HG03103 (cell line): Measurements from ENCODE around the gene SIDT2.
"Not testable (repeated sequence)": the region's sequence is repeated elsewhere in the genome, so short reads cannot be mapped to it uniquely, and the experiment has no call there.

Experiments used
- ATAC-seq: cut with Tn5 transposase; IDR thresholded peaks from one replicate; pipeline ENCODE4 v1.9.1; 2021; ENCODE audit warnings: low read depth; ENCODE audit not compliant: unreplicated experiment

SIDT2 gene

DNA sequence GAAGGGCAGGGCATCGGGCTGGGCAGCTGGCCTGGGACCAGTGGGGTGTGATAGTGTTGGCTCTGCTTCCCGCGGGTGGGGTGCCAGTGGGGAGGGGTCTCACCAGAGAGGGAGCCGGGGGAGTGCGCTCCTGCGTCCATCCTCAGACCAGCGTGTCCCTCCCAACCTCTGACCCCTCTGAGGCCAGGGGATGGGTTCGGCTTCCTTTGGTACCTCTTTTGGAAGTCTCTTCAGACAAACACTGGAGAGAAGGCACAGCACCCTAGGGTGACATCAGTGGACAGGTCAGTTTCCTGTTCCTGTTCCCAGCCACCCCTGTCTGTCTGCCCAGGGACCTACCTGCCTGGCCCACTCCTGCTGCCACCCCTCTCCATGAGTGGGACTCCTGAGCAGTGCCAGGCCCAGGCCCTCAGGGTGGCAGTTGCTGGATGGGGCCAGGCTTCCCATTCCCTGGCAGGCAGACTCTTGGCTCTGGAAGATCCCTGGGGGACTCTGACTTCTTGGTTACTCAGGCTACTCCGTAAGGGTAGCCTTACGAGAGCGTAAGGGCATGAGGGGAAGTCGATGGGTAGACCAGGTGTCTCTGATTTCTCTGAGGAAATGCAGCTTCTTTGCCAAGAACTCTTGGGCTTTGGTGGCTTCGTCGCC lies 23.2 kb downstream of the SIDT2 start:
- no peak for ATAC-seq

DNA sequence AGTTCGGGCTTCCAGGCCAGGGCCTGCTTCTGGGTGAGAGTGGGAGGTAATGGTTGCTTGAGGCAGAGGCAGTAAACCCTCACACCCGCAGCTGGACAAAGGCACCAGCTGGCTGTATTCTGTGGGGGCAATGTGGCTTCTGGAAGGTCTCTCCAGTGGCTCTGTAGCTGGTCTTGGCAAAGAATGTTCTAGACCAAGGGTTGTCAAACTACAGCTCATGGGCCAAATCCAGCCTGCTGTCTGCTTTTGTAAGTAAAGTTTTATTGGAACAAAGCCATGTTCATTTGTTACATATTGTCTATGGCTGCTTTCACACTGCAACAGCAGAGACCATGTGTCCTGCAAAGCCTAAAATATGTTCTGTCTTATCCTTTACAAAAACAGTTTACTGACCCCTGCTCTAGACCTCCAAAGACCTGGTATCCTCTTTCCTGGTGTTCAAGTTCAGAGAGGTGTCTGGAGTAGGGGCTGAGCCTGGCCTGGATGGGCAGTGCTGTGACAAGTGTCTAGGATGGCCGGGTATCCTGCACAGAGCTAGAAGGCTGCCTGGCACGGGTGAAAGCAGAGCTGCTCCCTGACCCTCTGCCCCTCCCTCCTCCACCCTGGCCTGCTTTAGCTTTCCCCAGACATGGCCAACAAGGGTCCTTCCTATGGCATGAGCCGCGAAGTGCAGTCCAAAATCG lies 24.0 kb downstream of the SIDT2 start:
- ATAC-seq, result no peak

DNA sequence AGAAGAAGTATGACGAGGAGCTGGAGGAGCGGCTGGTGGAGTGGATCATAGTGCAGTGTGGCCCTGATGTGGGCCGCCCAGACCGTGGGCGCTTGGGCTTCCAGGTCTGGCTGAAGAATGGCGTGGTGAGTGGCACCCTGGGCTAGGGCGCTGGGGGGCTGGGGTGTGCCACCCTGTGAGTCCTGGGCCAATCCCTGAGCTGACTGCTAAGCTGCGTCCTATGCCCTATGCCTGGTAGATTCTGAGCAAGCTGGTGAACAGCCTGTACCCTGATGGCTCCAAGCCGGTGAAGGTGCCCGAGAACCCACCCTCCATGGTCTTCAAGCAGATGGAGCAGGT lies 24.5 kb downstream of the SIDT2 start:
- no peak for ATAC-seq

DNA sequence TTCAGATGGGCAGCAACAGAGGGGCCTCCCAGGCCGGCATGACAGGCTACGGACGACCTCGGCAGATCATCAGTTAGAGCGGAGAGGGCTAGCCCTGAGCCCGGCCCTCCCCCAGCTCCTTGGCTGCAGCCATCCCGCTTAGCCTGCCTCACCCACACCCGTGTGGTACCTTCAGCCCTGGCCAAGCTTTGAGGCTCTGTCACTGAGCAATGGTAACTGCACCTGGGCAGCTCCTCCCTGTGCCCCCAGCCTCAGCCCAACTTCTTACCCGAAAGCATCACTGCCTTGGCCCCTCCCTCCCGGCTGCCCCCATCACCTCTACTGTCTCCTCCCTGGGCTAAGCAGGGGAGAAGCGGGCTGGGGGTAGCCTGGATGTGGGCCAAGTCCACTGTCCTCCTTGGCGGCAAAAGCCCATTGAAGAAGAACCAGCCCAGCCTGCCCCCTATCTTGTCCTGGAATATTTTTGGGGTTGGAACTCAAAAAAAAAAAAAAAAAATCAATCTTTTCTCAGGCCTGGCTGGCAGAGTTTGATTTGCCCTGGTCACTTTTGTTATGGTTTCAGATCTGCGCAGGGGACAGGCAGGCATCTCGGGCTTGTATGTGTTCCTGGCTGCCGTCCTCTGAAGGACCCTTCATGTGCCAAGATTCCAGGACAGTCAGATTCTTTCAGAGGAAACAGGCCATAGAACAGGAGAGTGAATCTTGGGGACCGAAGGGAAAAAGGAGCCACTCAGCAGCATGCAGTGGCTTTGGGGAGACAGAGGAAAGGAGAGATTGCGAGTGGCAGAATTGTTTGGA lies 25.9 kb downstream of the SIDT2 start:
- no peak for ATAC-seq

DNA sequence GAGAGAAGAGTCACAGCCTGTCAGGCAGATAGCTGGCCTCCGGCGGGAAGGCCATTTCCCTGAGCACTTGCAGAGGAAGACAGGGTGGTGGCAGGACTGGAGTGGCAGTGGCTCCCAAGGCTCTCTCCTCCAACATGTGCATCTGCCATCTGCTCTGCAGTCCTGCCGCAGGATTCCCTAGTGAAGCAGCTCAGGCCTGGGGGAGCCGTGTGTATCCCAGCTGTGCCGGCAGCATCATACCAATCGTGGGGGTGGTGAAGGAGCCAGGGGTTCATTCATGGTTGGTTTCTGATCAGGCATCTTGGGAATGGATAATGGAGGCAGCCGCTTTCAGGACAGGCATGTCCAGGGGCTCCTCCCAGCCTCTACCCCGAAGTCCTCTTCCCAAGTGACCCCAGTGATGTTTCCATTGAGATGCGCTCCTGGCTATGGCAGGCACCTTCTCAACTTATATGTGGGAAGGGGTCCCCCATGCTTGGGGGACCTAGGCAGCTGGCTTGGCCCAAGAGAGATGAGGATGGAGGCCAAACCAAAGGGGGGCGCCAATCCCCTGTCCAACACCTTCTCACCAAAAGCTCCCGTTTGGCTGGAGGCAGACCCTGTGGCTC lies 26.8 kb downstream of the SIDT2 start:
- ATAC-seq, result no peak

DNA sequence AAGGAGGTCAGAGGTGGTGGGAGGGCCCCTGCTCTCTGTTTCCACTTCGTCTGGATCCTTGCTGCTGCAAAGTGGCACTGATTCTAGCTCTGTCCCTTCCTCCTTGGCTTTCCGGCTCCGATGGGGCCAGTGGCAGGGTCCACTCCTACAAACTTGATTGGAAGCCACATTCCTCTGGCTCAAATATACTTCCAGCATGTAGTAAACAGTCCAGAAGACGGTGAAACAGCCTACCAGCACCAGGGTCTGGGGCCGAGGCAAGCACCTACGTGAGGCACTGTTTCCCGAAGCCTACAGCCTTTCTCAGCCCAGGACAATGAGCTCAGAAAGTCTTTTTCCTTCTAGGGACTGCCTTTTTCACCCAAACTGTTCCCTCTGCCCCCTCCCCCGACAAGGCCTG lies 27.6 kb downstream of the SIDT2 start:
- not testable (repeated sequence) for ATAC-seq

DNA sequence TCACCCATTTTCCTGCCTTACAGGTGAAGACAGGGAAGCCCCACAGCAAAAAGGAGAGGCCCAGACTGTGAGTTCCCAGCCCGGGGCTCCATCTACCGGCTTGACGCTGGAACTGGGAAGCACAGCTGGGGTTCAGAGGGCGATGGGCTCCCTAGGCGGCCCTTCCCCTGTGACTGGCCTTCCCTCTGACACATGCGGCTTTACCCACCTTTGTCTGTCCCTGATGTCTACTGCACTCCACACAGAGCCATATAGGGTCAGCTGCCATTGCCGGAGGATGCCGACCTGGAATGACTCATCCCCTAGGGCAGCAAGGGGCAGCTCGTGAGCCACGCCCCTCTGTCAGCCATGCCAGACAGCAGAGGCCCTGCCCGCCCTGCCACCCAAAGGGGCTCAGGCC lies 28.3 kb downstream of the SIDT2 start:
- not testable (repeated sequence) for ATAC-seq

DNA sequence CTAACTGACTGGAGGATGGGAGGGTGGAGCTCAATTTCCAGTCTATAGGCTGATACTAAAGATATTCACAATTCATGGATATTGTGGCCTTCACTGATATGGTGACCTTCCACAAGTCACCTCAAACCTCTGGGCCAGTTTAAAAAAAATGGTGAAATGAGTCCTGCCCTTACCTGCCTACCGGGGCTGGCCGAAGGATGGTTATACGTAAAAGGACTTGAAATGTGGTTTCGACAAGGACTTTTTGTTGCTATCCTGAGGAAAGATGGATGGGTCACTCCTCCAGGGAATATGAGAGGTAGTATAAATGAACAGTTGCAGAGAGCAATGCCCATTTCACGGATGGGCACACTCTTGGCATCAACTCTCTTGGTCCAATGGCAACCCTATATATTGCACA lies 28.9 kb downstream of the SIDT2 start:
- not testable (repeated sequence) for ATAC-seq

DNA sequence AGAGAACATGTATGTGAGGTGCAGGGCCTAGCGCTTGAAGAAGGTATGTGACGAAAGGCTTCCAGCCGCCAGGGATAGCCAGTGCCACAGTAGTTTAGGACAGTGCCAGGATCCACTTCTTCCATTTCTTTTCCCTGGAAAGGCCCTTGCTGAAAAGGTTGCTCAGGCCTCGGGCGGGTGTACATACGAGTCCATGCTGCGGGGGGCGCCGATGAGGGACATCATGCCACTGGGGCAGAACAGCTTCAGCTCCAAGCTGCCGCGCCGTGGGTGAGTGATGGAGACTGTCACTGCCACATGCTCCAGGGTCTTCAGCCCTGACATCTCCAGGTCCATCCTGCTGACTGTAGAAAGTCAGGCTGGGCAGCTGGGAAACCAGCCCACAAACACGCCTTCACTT lies 30.2 kb downstream of the SIDT2 start:
- ATAC-seq, result not testable (repeated sequence)

DNA sequence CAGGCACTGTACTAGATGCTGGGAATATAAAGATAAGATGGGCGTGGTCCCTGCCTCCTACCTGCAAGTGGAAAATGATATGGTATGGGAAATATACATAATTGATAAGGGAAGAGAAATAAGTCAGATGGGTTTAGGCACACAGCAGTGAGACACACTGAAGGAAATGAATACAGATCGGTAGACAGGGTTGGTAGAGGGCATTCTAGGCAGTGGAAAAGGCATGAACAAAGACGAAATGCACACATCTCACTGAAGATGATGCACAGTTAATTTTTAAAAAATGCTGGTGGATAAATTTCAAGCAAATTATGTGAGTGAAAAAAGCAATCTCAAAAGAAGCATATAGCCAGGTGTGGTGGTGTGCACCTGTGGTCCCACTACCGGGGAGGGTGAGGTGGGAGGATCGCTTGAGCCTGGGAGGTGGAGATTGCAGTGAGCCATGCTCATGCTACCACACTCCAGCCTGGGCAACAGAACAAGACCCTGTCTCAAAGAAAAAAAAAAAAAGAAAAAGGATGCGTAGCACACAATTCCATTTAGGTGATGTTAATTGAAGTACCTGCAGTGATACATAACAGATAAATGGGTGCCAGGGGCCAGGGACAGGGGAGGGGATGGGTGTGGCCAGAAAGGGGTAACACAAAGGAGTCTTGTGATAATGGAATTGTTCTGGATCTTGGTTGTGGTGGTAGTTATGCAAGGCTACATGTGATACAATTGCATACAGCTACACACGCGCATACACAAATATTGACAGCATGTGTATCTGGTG lies 31.0 kb downstream of the SIDT2 start:
- ATAC-seq, result not testable (repeated sequence)

DNA sequence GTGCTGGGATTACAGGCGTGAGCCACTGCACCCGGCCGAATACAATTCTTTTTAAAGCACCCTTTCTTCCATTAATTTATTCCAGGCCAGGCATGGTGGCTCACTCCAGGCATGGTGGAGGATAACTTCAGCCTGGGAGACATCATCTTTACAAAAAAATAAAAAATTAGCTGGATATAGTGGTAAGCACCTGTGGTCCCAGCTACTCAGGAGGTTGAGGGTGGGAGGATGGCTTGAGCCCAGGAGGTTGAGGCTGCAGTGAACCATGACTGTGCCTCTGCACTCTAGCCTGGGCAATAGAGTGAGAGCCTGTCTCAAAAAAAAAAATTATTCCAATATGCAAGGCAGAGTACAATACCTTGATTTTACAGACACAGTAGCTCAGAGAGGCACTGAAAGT lies 32.1 kb downstream of the SIDT2 start:
- no peak for ATAC-seq

DNA sequence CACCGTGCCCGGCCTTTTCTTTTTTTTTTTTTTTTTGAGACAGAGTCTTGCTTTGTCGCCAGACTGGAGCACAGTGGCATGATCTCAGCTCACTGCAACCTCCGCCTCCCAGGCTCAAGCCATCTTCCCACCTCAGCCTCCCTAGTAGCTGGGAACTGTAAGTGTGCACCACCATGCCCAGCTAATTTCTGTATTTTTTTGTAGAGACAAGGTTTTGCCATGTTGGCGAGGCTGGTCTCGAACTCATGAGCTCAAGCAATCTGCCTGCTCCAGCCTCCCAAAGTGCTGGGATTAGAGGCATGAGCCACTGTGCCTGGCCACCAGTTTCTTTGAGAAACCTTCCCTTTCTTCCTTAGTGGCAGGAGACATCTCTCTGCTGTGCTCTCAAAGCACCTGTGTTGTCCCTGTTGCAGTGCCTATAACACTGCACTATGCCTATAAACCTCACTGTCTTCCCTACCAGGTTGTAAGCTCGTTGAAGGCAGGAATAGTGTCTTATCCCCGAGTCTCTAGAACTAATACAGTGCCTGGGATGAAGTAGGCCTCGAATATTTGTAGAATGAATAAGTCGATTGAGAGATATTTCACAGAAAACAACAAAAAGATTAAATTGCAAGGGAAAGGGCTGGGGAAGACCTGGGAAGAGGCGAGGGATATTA lies 34.3 kb downstream of the SIDT2 start:
- ATAC-seq, result no peak

DNA sequence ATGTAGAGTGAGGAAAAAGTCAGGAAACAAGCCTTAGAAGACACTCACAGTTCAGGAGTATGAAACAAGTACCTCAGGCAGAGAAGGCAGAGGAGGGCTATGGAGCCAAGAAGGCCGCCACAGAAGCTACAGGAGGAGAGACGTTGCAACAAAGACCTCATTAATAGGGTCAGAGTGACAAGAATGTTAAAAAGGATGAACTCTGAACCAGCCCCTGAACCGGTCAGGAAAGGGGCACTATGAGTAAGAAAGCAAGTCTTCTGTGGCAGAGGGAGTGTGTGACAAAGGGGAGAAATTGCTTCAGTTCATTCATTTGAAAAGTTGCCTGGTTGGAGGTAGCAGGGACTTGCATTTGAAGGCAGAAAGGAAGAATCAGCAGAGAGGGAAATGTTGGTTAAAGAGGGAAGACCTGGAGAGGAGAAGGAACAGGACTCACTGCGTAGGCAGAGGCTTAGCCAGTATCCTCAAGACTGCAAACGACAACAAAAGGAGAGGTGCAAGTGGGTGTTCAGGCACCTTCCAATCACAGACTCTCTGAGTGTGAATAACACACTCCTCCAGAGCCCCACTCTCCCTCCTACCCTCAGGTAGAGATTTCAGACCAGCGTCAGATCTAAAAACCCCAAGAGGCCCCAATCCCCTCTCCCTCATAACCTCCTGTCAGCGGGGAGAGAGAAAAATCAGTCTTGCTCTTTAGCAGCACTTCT lies 36.0 kb downstream of the SIDT2 start:
- no peak for ATAC-seq

DNA sequence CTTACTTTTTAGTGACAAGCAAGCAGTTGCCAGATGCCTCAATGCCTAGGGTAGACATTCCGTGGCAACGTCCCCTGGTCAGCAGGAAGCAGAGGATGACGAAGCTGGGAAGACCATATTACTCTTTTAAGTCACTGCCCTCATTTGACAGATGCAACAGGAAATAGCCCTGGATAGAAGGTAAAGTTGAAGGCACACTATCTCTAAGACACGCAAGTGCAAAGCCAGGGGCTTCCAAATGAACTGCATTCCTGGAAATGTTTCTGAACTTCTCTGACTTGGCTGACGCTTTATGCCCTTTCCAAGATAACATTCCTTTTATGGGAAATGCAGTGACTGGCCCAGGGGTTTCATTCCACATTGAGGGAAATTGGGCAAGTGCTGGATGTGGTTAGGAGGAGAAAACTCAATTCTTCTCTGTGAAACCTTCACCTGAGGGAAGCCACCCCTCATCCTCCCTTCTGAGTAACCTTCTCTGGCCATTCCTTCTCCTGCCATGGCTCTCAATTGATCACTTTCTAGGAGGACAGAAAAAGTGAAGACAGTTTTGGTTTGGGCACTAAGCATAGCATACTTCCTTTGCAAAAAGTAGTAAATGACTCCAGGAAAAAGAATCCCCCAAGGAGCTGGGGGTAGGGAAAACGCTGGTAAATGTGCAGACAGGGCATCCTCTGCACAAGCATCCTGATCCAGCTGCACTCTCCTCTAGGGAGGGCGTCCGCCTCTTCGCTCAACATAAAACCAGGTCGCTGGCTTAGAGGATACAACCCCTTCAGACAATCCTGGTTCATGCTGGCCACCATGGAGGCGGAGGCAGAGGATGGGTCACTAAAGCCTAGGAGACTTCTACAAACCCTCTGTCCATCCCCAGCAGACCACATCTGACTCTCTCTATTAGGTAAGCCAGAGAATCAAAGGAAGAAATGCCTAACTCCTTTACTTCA lies 38.9 kb downstream of the SIDT2 start:
- no peak for ATAC-seq

DNA sequence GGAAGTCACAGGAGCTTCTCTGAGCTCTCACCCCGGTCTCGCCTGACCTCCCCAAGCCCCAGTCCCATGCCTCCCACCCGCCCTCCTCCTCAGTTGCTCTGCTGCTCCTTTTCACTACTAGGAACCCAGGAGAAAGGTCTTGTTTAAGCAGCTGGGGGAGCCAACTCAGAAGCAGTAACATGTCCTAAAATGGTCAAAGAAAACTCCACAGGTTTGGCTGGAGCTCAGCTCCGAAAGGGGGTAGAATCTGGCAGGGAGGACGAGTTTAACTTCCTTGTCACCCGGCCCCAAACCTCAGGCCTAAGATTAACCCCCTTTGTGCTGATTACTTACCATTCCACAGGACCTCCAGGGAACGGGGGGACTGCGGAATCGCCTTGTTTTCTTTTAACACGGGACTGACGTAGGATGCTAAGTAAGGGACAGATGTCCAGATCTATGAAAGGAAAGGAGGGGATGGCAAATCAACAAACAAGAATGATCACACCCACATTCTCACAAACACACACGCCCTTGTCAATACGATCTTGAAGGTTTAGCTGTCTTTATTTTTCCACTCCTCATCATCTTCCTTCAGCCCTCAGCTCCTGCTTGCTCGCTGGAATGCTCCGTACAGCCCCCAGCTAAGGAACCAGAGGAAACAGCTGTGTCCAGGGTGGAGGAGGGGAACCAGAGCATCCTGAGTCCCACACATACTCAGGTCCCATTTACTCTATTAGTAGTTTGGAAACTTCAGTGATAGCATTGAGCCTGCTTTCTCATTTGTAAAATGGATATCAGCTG lies 39.8 kb downstream of the SIDT2 start:
- ATAC-seq, result no peak

DNA sequence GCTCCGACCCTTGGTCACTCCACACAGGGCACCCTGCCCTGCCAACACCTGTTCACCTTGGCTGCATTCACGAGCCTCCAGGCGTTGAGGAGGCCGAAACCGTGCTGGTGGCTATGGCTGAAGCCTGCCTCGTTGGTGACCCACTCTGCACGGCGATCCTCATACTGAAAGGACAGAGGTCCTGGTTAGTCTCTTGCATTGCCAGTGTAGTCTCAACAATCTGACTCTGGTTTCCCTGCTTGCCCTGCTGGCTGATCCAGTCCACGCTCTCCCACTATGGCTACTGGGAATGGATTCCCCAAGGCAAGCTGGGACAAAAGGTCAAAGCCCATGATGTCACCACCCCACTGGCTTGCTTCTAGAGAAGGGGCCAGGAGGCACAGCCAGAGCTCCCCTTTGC lies 40.5 kb downstream of the SIDT2 start:
- no peak for ATAC-seq

DNA sequence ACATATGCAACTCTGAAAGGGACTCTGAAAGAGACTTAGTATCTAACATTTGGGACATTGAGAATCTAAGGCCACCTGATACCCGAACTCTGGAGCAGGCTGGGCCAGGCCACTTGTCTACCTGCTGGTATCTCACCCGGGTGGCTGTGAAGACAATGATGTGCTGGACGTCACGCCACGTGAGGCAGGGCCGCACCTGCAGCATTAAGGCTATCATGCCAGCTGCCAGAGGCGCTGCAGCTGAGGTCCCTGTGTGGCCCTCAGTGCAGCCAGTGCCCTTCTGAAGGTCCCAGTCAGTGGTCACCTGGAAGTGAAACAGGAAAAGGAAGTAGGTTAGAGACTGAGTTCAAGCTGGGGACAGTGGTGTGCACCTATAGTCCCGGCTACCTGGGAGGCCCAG lies 40.9 kb downstream of the SIDT2 start:
- no peak for ATAC-seq

DNA sequence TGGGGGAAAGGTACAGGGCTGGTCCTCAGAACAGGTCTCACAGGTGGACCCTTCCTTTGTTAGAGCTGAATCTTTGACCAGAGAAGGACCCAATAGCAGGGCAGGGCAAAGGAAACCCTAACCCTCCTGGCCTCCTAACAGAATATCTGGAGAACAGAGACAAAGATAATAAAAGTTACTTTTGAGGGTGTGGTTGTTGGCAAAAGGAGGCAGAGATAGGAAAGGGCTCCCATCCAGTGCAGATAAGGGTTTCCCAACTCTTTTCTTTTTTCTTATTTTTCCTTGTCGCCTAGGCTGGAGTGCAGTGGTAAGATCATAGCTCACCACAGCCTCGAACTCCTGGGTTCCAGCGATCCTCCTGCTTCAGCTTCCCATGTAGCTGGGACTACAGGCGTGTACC lies 41.5 kb downstream of the SIDT2 start:
- ATAC-seq, result no peak
